HEK293T (cell line): ENCODE results near the gene HS6ST2.

Experiments used
- ARNT ChIP-seq: fragments of 450-650 bp; IDR thresholded peaks from 2 replicates; pipeline ENCODE4 v1.6.1; 2017; ENCODE audit warnings: mild to moderate bottlenecking
- BHLHE40 ChIP-seq: fragments of 450-650 bp; IDR thresholded peaks from 2 replicates; pipeline ENCODE4 v1.6.1; 2016; ENCODE audit warnings: mild to moderate bottlenecking, moderate library complexity, borderline replicate concordance
- ELF4 ChIP-seq: fragments of 450-650 bp; IDR thresholded peaks from 2 replicates; pipeline ENCODE4 v1.6.1; 2017; ENCODE audit warnings: antibody characterized with exemption
- FOXK2 ChIP-seq: fragments of 450-650 bp; IDR thresholded peaks from 2 replicates; pipeline ENCODE4 v1.6.1; 2016; ENCODE audit warnings: mild to moderate bottlenecking
- FOXM1 ChIP-seq: fragments of 450-650 bp; IDR thresholded peaks from 2 replicates; pipeline ENCODE4 v1.6.1; 2017; ENCODE audit warnings: mild to moderate bottlenecking, borderline replicate concordance
- HDGF ChIP-seq: fragments of 450-650 bp; IDR thresholded peaks from 2 replicates; pipeline ENCODE4 v1.6.1; 2017; ENCODE audit warnings: antibody characterized with exemption, borderline replicate concordance
- NFRKB ChIP-seq: fragments of 450-650 bp; IDR thresholded peaks from 2 replicates; pipeline ENCODE4 v1.6.1; 2016; ENCODE audit warnings: mild to moderate bottlenecking, moderate library complexity
- PKNOX1 ChIP-seq: fragments of 450-650 bp; IDR thresholded peaks from 2 replicates; pipeline ENCODE4 v1.6.1; 2016
- SP1 ChIP-seq: fragments of 450-650 bp; IDR thresholded peaks from 2 replicates; pipeline ENCODE4 v1.6.1; 2017
- SUZ12 ChIP-seq: fragments of 450-650 bp; IDR thresholded peaks from 2 replicates; pipeline ENCODE4 v1.6.1; 2016; ENCODE audit warnings: mild to moderate bottlenecking

GRCh38 chrX:132900633-132901293 lies 57.7 kb downstream of the HS6ST2 start:
- TF ChIP-seq BHLHE40 (no peak), PKNOX1 (no peak), SUZ12 (no peak), FOXM1 (no peak), ELF4 (no peak), SP1 (no peak), NFRKB (no peak), HDGF (no peak), FOXK2 (no peak), ARNT (no peak)
